Superior temporal gyrus (tissue), 1 donor: ENCODE data around the gene DCST1.
A peak's percentile ranks its signal among the peaks of the same experiment; 100 is the strongest.
"Not testable (repeated sequence)": the region's sequence is repeated elsewhere in the genome, so short reads cannot be mapped to it uniquely, and the experiment has no call there.

ENCODE experiments used
- DNase-seq: peaks from one replicate; pipeline ENCODE4 v3.0.0-alpha.2; 2016; ENCODE audit errors: extremely low spot score

The DCST1 gene

GRCh38 chr1:155033524-155033923 is at the start of gene DCST1, which contains the start of gene DCST2:
TSS of gene DCST1 (plus strand) at chr1:155033824. CDS start at chr1:155034037, 213 bp downstream.
TSS of gene DCST2 (minus strand) at chr1:155033781. CDS start at chr1:155033701, 80 bp downstream.
- DNase-seq, result no peak

- not testable (repeated sequence) for DNase-seq
Observed at GRCh38 chr1:154986736-154987135, 46.9 kb upstream of the DCST1 start.

GRCh38 chr1:154987326-154987725 is 46.3 kb upstream of the DCST1 start:
- DNase-seq, result no peak

GRCh38 chr1:154988058-154988954 is 45.3 kb upstream of the DCST1 start:
- no peak for DNase-seq

- DNase-seq, result no peak
Observed at GRCh38 chr1:154989195-154989860, 44.3 kb upstream of the DCST1 start.

- DNase-seq, result no peak
Observed at GRCh38 chr1:154990276-154990675, 43.3 kb upstream of the DCST1 start.

GRCh38 chr1:154992721-154993571 is 40.7 kb upstream of the DCST1 start:
- DNase-seq, result no peak

GRCh38 chr1:154993572-154994268 is 39.9 kb upstream of the DCST1 start, which contains the start of gene LENEP:
TSS of gene LENEP (plus strand) at chr1:154993586. CDS start at chr1:154993608, 22 bp downstream.
- no peak for DNase-seq

- no peak for DNase-seq
Observed at GRCh38 chr1:154994269-154994587, 39.4 kb upstream of the DCST1 start.

GRCh38 chr1:154994591-154994990 is 39.0 kb upstream of the DCST1 start:
- DNase-seq, result no peak

- DNase-seq, result peak; percentile 64
Observed at GRCh38 chr1:154995301-154995983, 38.2 kb upstream of the DCST1 start.

GRCh38 chr1:154996966-154997701 is 36.5 kb upstream of the DCST1 start:
- DNase-seq, result no peak

GRCh38 chr1:154998201-154998780 is 35.3 kb upstream of the DCST1 start:
- DNase-seq, result no peak

- peak; percentile 70 for DNase-seq
Observed at GRCh38 chr1:154998818-154999570, 34.6 kb upstream of the DCST1 start.

- peak; percentile 17 for DNase-seq
Observed at GRCh38 chr1:154999571-155000410, 33.8 kb upstream of the DCST1 start.

- peak; percentile 23 for DNase-seq
Observed at GRCh38 chr1:155000411-155000725, 33.3 kb upstream of the DCST1 start.

GRCh38 chr1:155000726-155001424 is 32.7 kb upstream of the DCST1 start:
- peak; percentile 90 for DNase-seq

GRCh38 chr1:155001425-155001674 is 32.3 kb upstream of the DCST1 start:
- DNase-seq, result peak; percentile 73
